OCI-LY1 (cell line): ENCODE measurements around the gene ASB10.

Experiments used
- H2AFZ ChIP-seq: fragments of 200-600 bp; sonication (generic), shearing (Covaris generic); 2 replicates; pipeline ENCODE4 v1.6.0; 2014; ENCODE audit warnings: antibody characterized with exemption, mild to moderate bottlenecking, low read length
- H3F3A ChIP-seq: fragments of 200-600 bp; sonication (generic), shearing (Covaris generic); 2 replicates; pipeline ENCODE4 v1.6.0; 2014; ENCODE audit warnings: mild to moderate bottlenecking, antibody characterized with exemption, low read length, moderate library complexity; ENCODE audit not compliant: insufficient read depth
- H3K27ac ChIP-seq: fragments of 200-600 bp; sonication (generic); 2 replicates; pipeline ENCODE4 v1.5.1; 2014; ENCODE audit warnings: low read length, mixed run types, mild to moderate bottlenecking, low read depth; ENCODE audit not compliant: poor library complexity, severe bottlenecking
- H3K27me3 ChIP-seq: fragments of 200-600 bp; sonication (generic); 2 replicates; pipeline ENCODE4 v1.6.0; 2014; ENCODE audit warnings: antibody characterized with exemption, mild to moderate bottlenecking, low read length, moderate library complexity; ENCODE audit not compliant: insufficient read depth
- H3K36me3 ChIP-seq: fragments of 200-600 bp; sonication (generic); 2 replicates; pipeline ENCODE4 v1.6.1; 2014; ENCODE audit warnings: mild to moderate bottlenecking, antibody characterized with exemption, low read length, moderate library complexity, mixed read lengths; ENCODE audit not compliant: insufficient read depth
- H3K4me1 ChIP-seq: fragments of 200-600 bp; sonication (generic); 2 replicates; pipeline ENCODE4 v1.5.1; 2014; ENCODE audit warnings: mild to moderate bottlenecking, low read length, moderate library complexity; ENCODE audit not compliant: insufficient read depth, severe bottlenecking
- H3K4me2 ChIP-seq: fragments of 200-600 bp; sonication (generic), shearing (Covaris generic); 2 replicates; pipeline ENCODE4 v1.6.1; 2014; ENCODE audit warnings: low read length
- H3K4me3 ChIP-seq: fragments of 200-600 bp; sonication (generic); 2 replicates; pipeline ENCODE4 v1.5.1; 2014; ENCODE audit warnings: low read length, low read depth, mild to moderate bottlenecking, mixed read lengths; ENCODE audit not compliant: poor library complexity, severe bottlenecking
- H3K79me2 ChIP-seq: fragments of 200-600 bp; shearing (Covaris generic); 2 replicates; pipeline ENCODE4 v1.6.1; 2016; ENCODE audit warnings: mixed run types, low read length, mixed read lengths; ENCODE audit not compliant: insufficient read depth
- H3K9ac ChIP-seq: fragments of 200-600 bp; sonication (generic), shearing (Covaris generic); 2 replicates; pipeline ENCODE4 v1.6.1; 2014; ENCODE audit warnings: mild to moderate bottlenecking, low read length, mixed read lengths
- H3K9me2 ChIP-seq: fragments of 200-600 bp; sonication (generic), shearing (Covaris generic); 2 replicates; pipeline ENCODE4 v1.6.1; 2014; ENCODE audit warnings: low read depth, mild to moderate bottlenecking, low read length, mixed read lengths
- H3K9me3 ChIP-seq: fragments of 200-600 bp; shearing (Covaris generic); 2 replicates; pipeline ENCODE4 v1.6.1; 2014; ENCODE audit warnings: low read length, mixed read lengths
- H4K20me1 ChIP-seq: fragments of 200-600 bp; sonication (generic), shearing (Covaris generic); 2 replicates; pipeline ENCODE4 v1.6.0; 2016; ENCODE audit warnings: mild to moderate bottlenecking, low read length; ENCODE audit not compliant: insufficient read depth
- CTCF ChIP-seq: fragments of 200-600 bp; sonication (generic), shearing (Covaris generic); IDR thresholded peaks from 2 replicates; pipeline ENCODE4 v1.5.1; 2017; ENCODE audit warnings: mild to moderate bottlenecking, antibody characterized with exemption, low read length, moderate library complexity, mixed read lengths
- EZH2 ChIP-seq: fragments of 200-600 bp; sonication (generic), shearing (Covaris generic); IDR thresholded peaks from 2 replicates; pipeline ENCODE4 v1.8.0; 2017; ENCODE audit warnings: borderline replicate concordance, mixed run types, mild to moderate bottlenecking, antibody characterized with exemption, low read length, moderate library complexity, mixed read lengths

The ASB10 gene

GRCh38 chr7:151223728-151224127 lies 36.7 kb upstream of the ASB10 start:
- Histone ChIP-seq H3K4me3 (no peak overlapping the region), H3K9me3 (no peaks in the 10 kb centered on the region), H3K27ac (no peak overlapping the region), H3K9me2 (no peaks in the 10 kb centered on the region), H3K27me3 (no peaks in the 10 kb centered on the region), H3F3A (no peaks in the 10 kb centered on the region), H3K79me2 (peaks cover 12% of the 10 kb centered on the region), H3K36me3 (peaks cover 69% of the 10 kb centered on the region), H2AFZ (no peak overlapping the region), H3K4me2 (no peak overlapping the region), H3K9ac (no peak overlapping the region), H4K20me1 (no peaks in the 10 kb centered on the region), H3K4me1 (peaks cover 22% of the 10 kb centered on the region)
- TF ChIP-seq CTCF (no peak), EZH2 (no peak)

- Histone ChIP-seq H3K4me3 (no peak overlapping the region), H4K20me1 (no peaks in the 10 kb centered on the region), H3K4me1 (no peaks in the 10 kb centered on the region), H3K79me2 (no peaks in the 10 kb centered on the region), H2AFZ (no peak overlapping the region), H3K4me2 (no peak overlapping the region), H3K9me2 (no peaks in the 10 kb centered on the region), H3K9ac (no peak overlapping the region), H3K27me3 (no peaks in the 10 kb centered on the region), H3K27ac (no peak overlapping the region), H3K36me3 (peaks cover 97% of the 10 kb centered on the region), H3F3A (no peaks in the 10 kb centered on the region), H3K9me3 (no peaks in the 10 kb centered on the region)
- no peak for TF ChIP-seq CTCF
- TF ChIP-seq EZH2, result no peak
Observed at GRCh38 chr7:151218170-151218569, 31.1 kb upstream of the ASB10 start.

- Histone ChIP-seq H3K9ac (no peak overlapping the region), H3K79me2 (no peaks in the 10 kb centered on the region), H3K27ac (no peak overlapping the region), H3K27me3 (no peaks in the 10 kb centered on the region), H3K4me3 (no peak overlapping the region), H3K4me1 (no peaks in the 10 kb centered on the region), H3K36me3 (peaks cover 86% of the 10 kb centered on the region), H3K4me2 (no peak overlapping the region), H3F3A (no peaks in the 10 kb centered on the region), H3K9me3 (no peaks in the 10 kb centered on the region), H3K9me2 (no peaks in the 10 kb centered on the region), H4K20me1 (no peaks in the 10 kb centered on the region), H2AFZ (no peak overlapping the region)
- no peak for TF ChIP-seq CTCF
- no peak for TF ChIP-seq EZH2
Observed at GRCh38 chr7:151215396-151215795, 28.3 kb upstream of the ASB10 start.
